ENCODE measurements around the gene ERI2. TPM values are rescaled to one million over a fixed set of nuclear protein-coding genes. Genes with fewer than 3 reads are reported as not detected.
"Not testable (repeated sequence)": the region's sequence is repeated elsewhere in the genome, so short reads cannot be mapped to it uniquely, and the experiment has no call there.

Gene ERI2
- total RNA-seq, 1 experiment from 2014 or later = 17.0 TPM

GRCh38 chr16:20766294-20766693 lies 40.0 kb downstream of the ERI2 start:
- H3K9me2 ChIP-seq (replicated peaks; ENCODE audit: insufficient read depth, low read length) = no peaks in the 10 kb centered on the region
- H3K9ac ChIP-seq (ENCODE audit: low read length) = no peak overlapping the region
- H3K4me3 ChIP-seq (ENCODE audit: low read length) = no peak overlapping the region
- no peak overlapping the region for H3K4me2 ChIP-seq (ENCODE audit: low read depth, low read length, poor library complexity, severe bottlenecking)
- no peaks in the 10 kb centered on the region for H3K36me3 ChIP-seq (ENCODE audit: insufficient read depth, low read length)
- H3K4me1 ChIP-seq (ENCODE audit: low read length) = peaks cover 16% of the 10 kb centered on the region
- no peaks in the 10 kb centered on the region for H3K9me3 ChIP-seq (ENCODE audit: low read length)
- no peak overlapping the region for H3K27ac ChIP-seq (ENCODE audit: low read length)
- H4K20me1 ChIP-seq (ENCODE audit: insufficient read depth, low read depth, low read length) = no peaks in the 10 kb centered on the region
- no peak for DNase-seq
- no peak overlapping the region for H2AFZ ChIP-seq (ENCODE audit: low read length)
- no peaks in the 10 kb centered on the region for H3K79me2 ChIP-seq (ENCODE audit: low read length)
- H3K27me3 ChIP-seq (ENCODE audit: low read length) = no peaks in the 10 kb centered on the region

- H3K36me3 ChIP-seq (ENCODE audit: insufficient read depth, low read length) = no peaks in the 10 kb centered on the region
- no peak overlapping the region for H3K4me3 ChIP-seq (ENCODE audit: low read length)
- no peak for DNase-seq
- H4K20me1 ChIP-seq (ENCODE audit: insufficient read depth, low read depth, low read length) = no peaks in the 10 kb centered on the region
- H3K9me2 ChIP-seq (replicated peaks; ENCODE audit: insufficient read depth, low read length) = no peaks in the 10 kb centered on the region
- H2AFZ ChIP-seq (ENCODE audit: low read length) = no peak overlapping the region
- H3K4me2 ChIP-seq (ENCODE audit: low read depth, low read length, poor library complexity, severe bottlenecking) = no peak overlapping the region
- H3K4me1 ChIP-seq (ENCODE audit: low read length) = peaks cover 16% of the 10 kb centered on the region
- H3K9me3 ChIP-seq (ENCODE audit: low read length) = no peaks in the 10 kb centered on the region
- no peaks in the 10 kb centered on the region for H3K27me3 ChIP-seq (ENCODE audit: low read length)
- no peaks in the 10 kb centered on the region for H3K79me2 ChIP-seq (ENCODE audit: low read length)
- H3K9ac ChIP-seq (ENCODE audit: low read length) = no peak overlapping the region
- H3K27ac ChIP-seq (ENCODE audit: low read length) = no peak overlapping the region
These were observed 40.5 kb downstream of the ERI2 start for GRCh38 chr16:20765732-20766131.

DNA sequence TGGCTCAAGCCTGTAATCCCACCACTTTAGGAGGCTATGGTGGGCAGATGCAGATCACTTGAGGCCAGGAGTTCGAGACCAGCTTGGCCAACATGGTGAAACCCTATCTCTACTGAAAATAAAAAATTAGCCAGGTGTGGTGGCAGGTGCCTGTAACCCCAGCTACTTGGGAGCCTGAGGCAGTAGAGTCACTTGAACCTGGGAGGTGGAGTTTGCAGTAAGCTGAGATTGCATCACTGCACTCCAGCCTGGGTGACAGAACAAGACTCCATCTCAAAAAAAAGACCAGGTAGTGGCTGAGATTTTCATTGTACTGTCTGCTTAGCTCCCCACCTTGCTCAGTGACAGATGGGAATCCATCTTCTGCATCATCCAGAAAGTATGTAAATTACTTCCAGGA lies 41.8 kb downstream of the ERI2 start:
- not testable (repeated sequence) for H3K9ac ChIP-seq (ENCODE audit: low read length); H3K79me2 ChIP-seq (ENCODE audit: low read length); H3K9me2 ChIP-seq (replicated peaks; ENCODE audit: insufficient read depth, low read length); H2AFZ ChIP-seq (ENCODE audit: low read length); H3K27me3 ChIP-seq (ENCODE audit: low read length); H3K9me3 ChIP-seq (ENCODE audit: low read length); DNase-seq; H3K27ac ChIP-seq (ENCODE audit: low read length); H4K20me1 ChIP-seq (ENCODE audit: insufficient read depth, low read depth, low read length); H3K4me3 ChIP-seq (ENCODE audit: low read length); H3K36me3 ChIP-seq (ENCODE audit: insufficient read depth, low read length)
- Histone ChIP-seq H3K4me1 (ENCODE audit: low read length) (peaks cover 16% of the 10 kb centered on the region), H3K4me2 (ENCODE audit: low read depth, low read length, poor library complexity, severe bottlenecking) (peak overlapping the region; percentile 80)

DNA sequence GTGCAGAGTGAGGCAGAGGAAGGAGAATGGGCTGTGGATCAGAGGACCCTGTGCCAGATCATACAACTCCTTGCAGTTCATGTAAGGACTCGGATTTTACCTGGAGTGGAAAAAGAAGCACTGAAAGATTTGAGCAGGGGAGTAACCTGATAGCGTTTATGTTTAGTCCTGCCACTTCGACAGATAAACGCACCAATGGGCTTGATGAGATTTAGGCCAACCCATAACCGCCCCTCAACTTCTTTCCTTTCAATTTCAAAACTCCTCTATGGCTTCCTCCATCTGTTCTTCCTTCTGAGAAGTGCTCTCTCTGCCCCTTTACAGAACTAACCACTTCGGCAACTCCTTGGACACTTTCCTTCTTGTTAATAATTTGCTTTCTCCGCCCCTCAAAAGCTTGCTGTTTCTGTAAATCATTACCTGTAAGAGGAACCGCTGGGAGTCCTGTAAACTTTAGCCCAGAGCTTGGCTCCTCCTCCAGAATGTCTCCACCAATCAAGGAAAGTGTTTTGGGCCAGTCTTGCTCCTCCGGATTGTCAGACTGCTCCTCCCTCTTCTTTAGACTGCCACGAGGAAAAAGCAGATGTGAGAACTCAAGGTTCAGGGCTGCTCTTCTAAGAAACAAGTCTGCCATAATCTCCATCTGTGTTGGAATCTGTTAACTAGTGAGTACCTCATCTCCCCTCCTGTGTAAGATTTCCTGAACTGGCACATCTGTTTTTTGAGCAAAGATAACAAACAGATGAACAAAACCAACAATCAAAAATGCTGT lies 42.6 kb downstream of the ERI2 start, which contains the start of gene ACSM3:
Gene ACSM3 (plus strand): TSS at position 554 of the 772 bp plus-strand sequence. CDS start 6,021 bp downstream, outside the sequence.
- H3K36me3 ChIP-seq (ENCODE audit: insufficient read depth, low read length) = no peaks in the 10 kb centered on the region
- H3K27me3 ChIP-seq (ENCODE audit: low read length) = no peaks in the 10 kb centered on the region
- H3K27ac ChIP-seq (ENCODE audit: low read length) = no peak within 1 kb of the TSS; the same call in 1 of the 2 replicates
- H3K9ac ChIP-seq (ENCODE audit: low read length) = peak within 1 kb of the TSS; percentile 63
- H3K4me3 ChIP-seq (ENCODE audit: low read length) = peak within 1 kb of the TSS; percentile 69
- no peaks in the 10 kb centered on the region for H4K20me1 ChIP-seq (ENCODE audit: insufficient read depth, low read depth, low read length)
- peaks cover 16% of the 10 kb centered on the region for H3K4me1 ChIP-seq (ENCODE audit: low read length)
- H3K4me2 ChIP-seq (ENCODE audit: low read depth, low read length, poor library complexity, severe bottlenecking) = peak within 1 kb of the TSS; percentile 80
- H3K79me2 ChIP-seq (ENCODE audit: low read length) = no peaks in the 10 kb centered on the region
- no peaks in the 10 kb centered on the region for H3K9me2 ChIP-seq (replicated peaks; ENCODE audit: insufficient read depth, low read length)
- H2AFZ ChIP-seq (ENCODE audit: low read length) = peak within 1 kb of the TSS; percentile 98
- no peaks in the 10 kb centered on the region for H3K9me3 ChIP-seq (ENCODE audit: low read length)
- peak; percentile 93 for DNase-seq

GRCh38 chr16:20762404-20763123 lies 43.7 kb downstream of the ERI2 start:
- Histone ChIP-seq H3K27ac (ENCODE audit: low read length) (no peak overlapping the region), H3K9me2 (replicated peaks; ENCODE audit: insufficient read depth, low read length) (no peaks in the 10 kb centered on the region), H3K4me1 (ENCODE audit: low read length) (peaks cover 16% of the 10 kb centered on the region), H4K20me1 (ENCODE audit: insufficient read depth, low read depth, low read length) (no peaks in the 10 kb centered on the region), H3K27me3 (ENCODE audit: low read length) (no peaks in the 10 kb centered on the region), H2AFZ (ENCODE audit: low read length) (no peak overlapping the region), H3K36me3 (ENCODE audit: insufficient read depth, low read length) (no peaks in the 10 kb centered on the region), H3K9me3 (ENCODE audit: low read length) (no peaks in the 10 kb centered on the region), H3K4me2 (ENCODE audit: low read depth, low read length, poor library complexity, severe bottlenecking) (peak overlapping the region; percentile 80), H3K79me2 (ENCODE audit: low read length) (no peaks in the 10 kb centered on the region), H3K9ac (ENCODE audit: low read length) (no peak overlapping the region), H3K4me3 (ENCODE audit: low read length) (0 out of 2 replicates have a peak overlapping the region, but pooled peaks have one; percentile 69)
- DNase-seq = no peak

DNA sequence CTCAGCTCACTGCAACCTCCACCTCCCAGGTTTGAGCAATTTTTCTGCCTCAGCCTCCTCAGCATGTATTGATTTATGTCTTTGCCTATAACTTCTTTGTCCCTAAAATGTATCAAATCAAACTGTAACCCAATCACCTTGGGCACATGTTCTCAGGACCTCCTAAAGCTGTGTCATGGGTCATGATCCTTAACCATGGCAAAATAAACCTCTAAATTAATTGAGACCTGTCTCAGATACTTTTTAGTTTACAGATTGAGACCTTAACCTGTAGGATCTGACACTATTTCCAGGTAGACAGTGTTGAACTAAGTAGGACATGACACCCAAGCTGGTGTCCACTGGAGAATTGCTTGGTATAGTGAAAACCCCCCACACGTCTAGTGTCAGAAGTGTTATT lies 45.1 kb downstream of the ERI2 start:
- no peaks in the 10 kb centered on the region for H3K27me3 ChIP-seq (ENCODE audit: low read length)
- H3K9ac ChIP-seq (ENCODE audit: low read length) = no peak overlapping the region
- H3K4me2 ChIP-seq (ENCODE audit: low read depth, low read length, poor library complexity, severe bottlenecking) = no peak overlapping the region
- no peak overlapping the region for H2AFZ ChIP-seq (ENCODE audit: low read length)
- no peak for DNase-seq
- peaks cover 16% of the 10 kb centered on the region for H3K4me1 ChIP-seq (ENCODE audit: low read length)
- H3K4me3 ChIP-seq (ENCODE audit: low read length) = no peak overlapping the region
- no peak overlapping the region for H3K27ac ChIP-seq (ENCODE audit: low read length)
- no peaks in the 10 kb centered on the region for H3K36me3 ChIP-seq (ENCODE audit: insufficient read depth, low read length)
- no peaks in the 10 kb centered on the region for H3K9me2 ChIP-seq (replicated peaks; ENCODE audit: insufficient read depth, low read length)
- H3K79me2 ChIP-seq (ENCODE audit: low read length) = no peaks in the 10 kb centered on the region
- H3K9me3 ChIP-seq (ENCODE audit: low read length) = no peaks in the 10 kb centered on the region
- no peaks in the 10 kb centered on the region for H4K20me1 ChIP-seq (ENCODE audit: insufficient read depth, low read depth, low read length)

DNA sequence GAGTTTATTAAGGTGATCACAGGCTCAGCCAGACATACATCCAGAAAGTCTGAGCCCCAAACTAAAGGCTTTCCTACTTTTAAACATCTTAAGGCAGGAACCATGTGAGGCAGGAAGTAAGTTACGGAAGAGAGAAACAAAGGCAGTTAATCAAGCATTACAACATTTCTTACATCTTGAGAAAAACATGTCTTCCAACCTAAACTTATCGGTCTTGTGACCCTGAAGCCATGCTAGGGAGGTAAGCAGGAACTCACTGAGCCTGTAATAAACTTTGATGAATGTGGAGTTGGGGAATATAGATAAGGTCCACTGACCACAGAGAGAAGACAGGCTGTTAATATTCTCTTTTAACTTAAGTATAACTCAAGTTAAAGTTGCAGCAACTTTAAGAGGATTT lies 45.9 kb downstream of the ERI2 start:
- Histone ChIP-seq H2AFZ (ENCODE audit: low read length) (no peak overlapping the region), H3K9me3 (ENCODE audit: low read length) (no peaks in the 10 kb centered on the region), H3K4me2 (ENCODE audit: low read depth, low read length, poor library complexity, severe bottlenecking) (no peak overlapping the region), H3K36me3 (ENCODE audit: insufficient read depth, low read length) (no peaks in the 10 kb centered on the region), H4K20me1 (ENCODE audit: insufficient read depth, low read depth, low read length) (no peaks in the 10 kb centered on the region), H3K79me2 (ENCODE audit: low read length) (no peaks in the 10 kb centered on the region), H3K4me1 (ENCODE audit: low read length) (peaks cover 16% of the 10 kb centered on the region), H3K9ac (ENCODE audit: low read length) (no peak overlapping the region), H3K27ac (ENCODE audit: low read length) (no peak overlapping the region), H3K9me2 (replicated peaks; ENCODE audit: insufficient read depth, low read length) (no peaks in the 10 kb centered on the region), H3K4me3 (ENCODE audit: low read length) (no peak overlapping the region), H3K27me3 (ENCODE audit: low read length) (no peaks in the 10 kb centered on the region)
- no peak for DNase-seq

DNA sequence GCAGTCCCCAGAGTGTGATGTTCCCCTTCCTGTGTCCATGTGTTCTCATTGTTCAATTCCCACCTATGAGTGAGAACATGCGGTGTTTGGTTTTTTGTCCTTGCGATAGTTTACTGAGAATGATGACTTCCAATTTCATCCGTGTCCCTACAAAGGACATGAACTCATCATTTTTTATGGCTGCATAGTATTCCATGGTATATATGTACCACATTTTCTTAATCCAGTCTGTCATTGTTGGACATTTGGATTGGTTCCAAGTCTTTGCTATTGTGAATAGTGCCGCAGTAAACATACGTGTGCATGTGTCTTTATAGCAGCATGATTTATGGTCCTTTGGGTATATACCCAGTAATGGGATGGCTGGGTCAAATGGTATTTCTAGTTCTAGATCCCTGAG lies 50.5 kb downstream of the ERI2 start:
- not testable (repeated sequence) for H2AFZ ChIP-seq (ENCODE audit: low read length); H3K4me1 ChIP-seq (ENCODE audit: low read length); H3K9me2 ChIP-seq (replicated peaks; ENCODE audit: insufficient read depth, low read length); H4K20me1 ChIP-seq (ENCODE audit: insufficient read depth, low read depth, low read length); H3K4me3 ChIP-seq (ENCODE audit: low read length); H3K79me2 ChIP-seq (ENCODE audit: low read length); H3K27me3 ChIP-seq (ENCODE audit: low read length); H3K4me2 ChIP-seq (ENCODE audit: low read depth, low read length, poor library complexity, severe bottlenecking); H3K36me3 ChIP-seq (ENCODE audit: insufficient read depth, low read length); DNase-seq; H3K27ac ChIP-seq (ENCODE audit: low read length); H3K9ac ChIP-seq (ENCODE audit: low read length); H3K9me3 ChIP-seq (ENCODE audit: low read length)
